WTC11 (cell line): Measurements from ENCODE around the gene SLC26A2.

Experiments used
- CTCF ChIP-seq: fragments of 200-600 bp; IDR thresholded peaks from 2 replicates; pipeline ENCODE4 v1.8.0; 2022; ENCODE audit warnings: antibody characterized with exemption
- FOXK1 ChIP-seq: sonication (generic); formaldehyde crosslinking; IDR thresholded peaks from 2 replicates; pipeline ENCODE4 v1.8.0; 2022; ENCODE audit warnings: mild to moderate bottlenecking, moderate library complexity, missing genetic modification reagents
- KAT7 ChIP-seq: sonication (generic); formaldehyde crosslinking; IDR thresholded peaks from 2 replicates; pipeline ENCODE4 v1.8.1; 2023; ENCODE audit warnings: missing genetic modification reagents, mild to moderate bottlenecking, borderline replicate concordance
- MAX ChIP-seq: sonication (generic); formaldehyde crosslinking; IDR thresholded peaks from 2 replicates; pipeline ENCODE4 v1.8.0; 2022; ENCODE audit warnings: mild to moderate bottlenecking, missing genetic modification reagents
- MXD4 ChIP-seq: fragments of 250-450 bp; sonication (Bioruptor Pico); IDR thresholded peaks from 2 replicates; pipeline ENCODE4 v1.8.0; 2021; ENCODE audit warnings: mild to moderate bottlenecking, moderate library complexity, borderline replicate concordance
- NFATC4 ChIP-seq: fragments of 250-450 bp; sonication (Bioruptor Pico); IDR thresholded peaks from 2 replicates; pipeline ENCODE4 v1.9.0; 2021; ENCODE audit warnings: mild to moderate bottlenecking
- ZNF121 ChIP-seq: sonication (generic); formaldehyde crosslinking; IDR thresholded peaks from 2 replicates; pipeline ENCODE4 v1.8.0; 2023; ENCODE audit warnings: missing genetic modification reagents
- TF ChIP-seq, protein P1 (sequence below): sonication (generic); formaldehyde crosslinking; IDR thresholded peaks from 2 replicates; pipeline ENCODE4 v1.8.1; 2022; ENCODE audit warnings: mild to moderate bottlenecking, moderate library complexity, missing genetic modification reagents
- TF ChIP-seq, protein P2 (sequence below): sonication (generic); formaldehyde crosslinking; IDR thresholded peaks from 2 replicates; pipeline ENCODE4 v1.8.0; 2022; ENCODE audit warnings: mild to moderate bottlenecking, missing genetic modification reagents

DNA sequence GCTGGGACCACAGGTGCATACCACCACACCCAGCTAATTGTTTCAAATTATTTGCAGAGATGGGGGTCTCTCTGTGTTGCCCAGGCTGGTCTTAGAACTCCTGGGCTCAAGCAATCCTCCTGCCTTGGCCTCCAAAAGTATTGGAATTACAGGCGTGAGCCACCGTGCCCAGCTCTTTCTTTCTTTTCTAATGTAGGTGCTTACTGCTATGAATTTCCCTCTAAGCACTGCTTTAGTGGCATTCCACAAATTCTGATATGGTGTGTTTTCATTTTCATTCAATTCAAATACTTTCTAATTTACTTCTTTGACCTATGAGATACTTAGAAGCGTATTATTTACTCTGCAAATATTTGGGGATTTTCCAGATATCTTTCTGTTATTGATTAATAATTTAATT lies 54.9 kb downstream of the SLC26A2 start:
- TF ChIP-seq CTCF, result no peak
- TF ChIP-seq NFATC4 (CRISPR knock-in tag), result no peak
- TF ChIP-seq, protein P1, sequence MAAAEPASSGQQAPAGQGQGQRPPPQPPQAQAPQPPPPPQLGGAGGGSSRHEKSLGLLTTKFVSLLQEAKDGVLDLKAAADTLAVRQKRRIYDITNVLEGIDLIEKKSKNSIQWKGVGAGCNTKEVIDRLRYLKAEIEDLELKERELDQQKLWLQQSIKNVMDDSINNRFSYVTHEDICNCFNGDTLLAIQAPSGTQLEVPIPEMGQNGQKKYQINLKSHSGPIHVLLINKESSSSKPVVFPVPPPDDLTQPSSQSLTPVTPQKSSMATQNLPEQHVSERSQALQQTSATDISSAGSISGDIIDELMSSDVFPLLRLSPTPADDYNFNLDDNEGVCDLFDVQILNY (CRISPR knock-in tag), result no peak
- TF ChIP-seq FOXK1 (CRISPR knock-in tag), result no peak
- TF ChIP-seq, protein P2, sequence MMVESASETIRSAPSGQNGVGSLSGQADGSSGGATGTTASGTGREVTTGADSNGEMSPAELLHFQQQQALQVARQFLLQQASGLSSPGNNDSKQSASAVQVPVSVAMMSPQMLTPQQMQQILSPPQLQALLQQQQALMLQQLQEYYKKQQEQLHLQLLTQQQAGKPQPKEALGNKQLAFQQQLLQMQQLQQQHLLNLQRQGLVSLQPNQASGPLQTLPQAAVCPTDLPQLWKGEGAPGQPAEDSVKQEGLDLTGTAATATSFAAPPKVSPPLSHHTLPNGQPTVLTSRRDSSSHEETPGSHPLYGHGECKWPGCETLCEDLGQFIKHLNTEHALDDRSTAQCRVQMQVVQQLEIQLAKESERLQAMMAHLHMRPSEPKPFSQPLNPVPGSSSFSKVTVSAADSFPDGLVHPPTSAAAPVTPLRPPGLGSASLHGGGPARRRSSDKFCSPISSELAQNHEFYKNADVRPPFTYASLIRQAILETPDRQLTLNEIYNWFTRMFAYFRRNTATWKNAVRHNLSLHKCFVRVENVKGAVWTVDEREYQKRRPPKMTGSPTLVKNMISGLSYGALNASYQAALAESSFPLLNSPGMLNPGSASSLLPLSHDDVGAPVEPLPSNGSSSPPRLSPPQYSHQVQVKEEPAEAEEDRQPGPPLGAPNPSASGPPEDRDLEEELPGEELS (CRISPR knock-in tag), result no peak
- no peak for TF ChIP-seq MAX (CRISPR knock-in tag)
- TF ChIP-seq KAT7, result no peak
- TF ChIP-seq MXD4 (CRISPR knock-in tag), result no peak
- no peak for TF ChIP-seq ZNF121 (CRISPR knock-in tag)
